SU-DHL-6 (cell line): Measurements from ENCODE around the gene CDHR4.

Source experiments
- H2AFZ ChIP-seq: fragments of 200-600 bp; sonication (generic); 2 replicates; pipeline ENCODE4 v1.6.1; 2014; ENCODE audit warnings: low read depth, mild to moderate bottlenecking, moderate library complexity, mixed read lengths, antibody characterized with exemption, low read length; ENCODE audit not compliant: severe bottlenecking
- H3F3A ChIP-seq: fragments of 200-600 bp; shearing (Covaris generic); 2 replicates; pipeline ENCODE4 v1.6.0; 2016; ENCODE audit warnings: antibody characterized with exemption, mild to moderate bottlenecking; ENCODE audit not compliant: insufficient read depth
- H3K27ac ChIP-seq: fragments of 200-600 bp; sonication (generic); 2 replicates; pipeline ENCODE4 v1.5.1; 2016; ENCODE audit warnings: low read depth, mild to moderate bottlenecking, low read length, moderate library complexity, mixed read lengths
- H3K27me3 ChIP-seq: fragments of 200-600 bp; sonication (generic), shearing (Covaris generic); 2 replicates; pipeline ENCODE4 v1.6.0; 2014; ENCODE audit warnings: mild to moderate bottlenecking, low read length
- H3K36me3 ChIP-seq: fragments of 200-600 bp; sonication (generic); 2 replicates; pipeline ENCODE4 v1.6.1; 2014; ENCODE audit warnings: mild to moderate bottlenecking, low read length, mixed read lengths
- H3K4me2 ChIP-seq: fragments of 300-600, 200-600 bp; shearing (Covaris generic), sonication (generic); 2 replicates; pipeline ENCODE4 v1.6.0; 2014; ENCODE audit warnings: low read length, low read depth, mild to moderate bottlenecking; ENCODE audit not compliant: poor library complexity, severe bottlenecking
- H3K4me3 ChIP-seq: fragments of 200-600 bp; sonication (generic); 2 replicates; pipeline ENCODE4 v1.5.1; 2014; ENCODE audit warnings: antibody characterized with exemption, low read length, mild to moderate bottlenecking, mixed read lengths; ENCODE audit not compliant: insufficient read depth, poor library complexity, severe bottlenecking
- H3K79me2 ChIP-seq: fragments of 200-600 bp; sonication (generic); 2 replicates; pipeline ENCODE4 v1.6.1; 2014; ENCODE audit warnings: mild to moderate bottlenecking, low read length, moderate library complexity; ENCODE audit not compliant: insufficient read depth
- H3K9ac ChIP-seq: fragments of 200-600 bp; sonication (generic); 2 replicates; pipeline ENCODE4 v1.7.0; 2014; ENCODE audit warnings: mild to moderate bottlenecking, low read length
- H3K9me2 ChIP-seq: fragments of 200-600 bp; sonication (generic); replicated peaks from 2 replicates; pipeline ENCODE4 v1.6.1; 2014; ENCODE audit warnings: low read length; ENCODE audit not compliant: insufficient read depth
- H3K9me3 ChIP-seq: fragments of 200-600 bp; sonication (generic); 2 replicates; pipeline ENCODE4 v1.6.1; 2014; ENCODE audit warnings: low read length, mixed read lengths; ENCODE audit not compliant: insufficient read depth
- H4K20me1 ChIP-seq: fragments of 200-600 bp; sonication (generic); 2 replicates; pipeline ENCODE4 v1.6.1; 2014; ENCODE audit warnings: low read depth, mild to moderate bottlenecking, antibody characterized with exemption, low read length, moderate library complexity, mixed read lengths
- EZH2phosphoT487 ChIP-seq: fragments of 200-600 bp; sonication (generic), shearing (Covaris generic); conservative IDR thresholded peaks from 2 replicates; pipeline ENCODE4 v1.6.1; 2018; ENCODE audit warnings: mild to moderate bottlenecking, antibody characterized with exemption, low read length, moderate library complexity, mixed read lengths
- TF ChIP-seq, protein P1 (sequence below): fragments of 200-600 bp; sonication (generic); IDR thresholded peaks from one replicate; pipeline ENCODE4 v1.5.1; 2017; ENCODE audit warnings: antibody characterized with exemption, mild to moderate bottlenecking, low read length, moderate library complexity; ENCODE audit not compliant: insufficient read depth, poor library complexity, severe bottlenecking

The CDHR4 gene

DNA sequence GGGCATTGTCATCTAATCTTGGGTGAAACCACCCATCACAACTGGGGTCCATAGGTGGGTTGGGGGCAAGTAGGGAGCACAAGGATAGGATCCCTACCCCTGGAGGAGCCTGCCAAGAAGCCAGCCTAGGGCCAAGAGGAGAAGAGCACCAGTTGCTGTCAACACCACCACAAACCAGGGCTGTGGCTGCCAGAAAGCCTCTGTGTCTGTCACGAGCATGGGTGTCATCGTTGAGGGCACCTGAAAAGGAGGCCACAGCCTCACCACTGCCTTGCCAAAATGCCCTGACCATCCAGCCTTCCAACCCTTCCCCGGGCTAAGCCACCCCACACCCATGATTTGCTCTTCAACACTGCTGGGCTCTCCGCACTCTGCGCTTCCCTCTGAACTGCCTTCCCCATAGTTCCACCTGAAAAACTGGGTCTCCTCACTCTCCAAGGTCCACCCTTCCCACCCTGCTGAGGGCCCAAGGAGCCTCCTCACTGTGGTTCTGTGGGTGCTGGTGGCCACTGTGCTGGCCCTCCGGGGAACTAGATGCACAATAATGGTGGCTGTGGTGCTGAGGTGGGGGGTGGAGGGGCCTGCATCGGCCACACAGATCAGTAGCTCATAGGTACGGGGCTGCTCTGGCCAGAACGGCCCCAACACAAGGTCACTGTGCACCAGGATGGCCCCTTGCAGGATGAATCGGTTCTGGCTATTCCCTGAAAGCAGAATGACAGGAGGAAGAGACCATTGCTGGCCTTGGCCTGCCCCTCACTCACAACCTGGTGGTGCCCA, 7.1 kb downstream of the CDHR4 start:
- H3K27ac ChIP-seq, result no peak overlapping the region
- no peaks in the 10 kb centered on the region for H3K79me2 ChIP-seq
- H3K27me3 ChIP-seq, result no peaks in the 10 kb centered on the region
- H3K4me3 ChIP-seq, result no peak overlapping the region
- TF ChIP-seq EZH2phosphoT487, result no peak
- TF ChIP-seq, protein P1, sequence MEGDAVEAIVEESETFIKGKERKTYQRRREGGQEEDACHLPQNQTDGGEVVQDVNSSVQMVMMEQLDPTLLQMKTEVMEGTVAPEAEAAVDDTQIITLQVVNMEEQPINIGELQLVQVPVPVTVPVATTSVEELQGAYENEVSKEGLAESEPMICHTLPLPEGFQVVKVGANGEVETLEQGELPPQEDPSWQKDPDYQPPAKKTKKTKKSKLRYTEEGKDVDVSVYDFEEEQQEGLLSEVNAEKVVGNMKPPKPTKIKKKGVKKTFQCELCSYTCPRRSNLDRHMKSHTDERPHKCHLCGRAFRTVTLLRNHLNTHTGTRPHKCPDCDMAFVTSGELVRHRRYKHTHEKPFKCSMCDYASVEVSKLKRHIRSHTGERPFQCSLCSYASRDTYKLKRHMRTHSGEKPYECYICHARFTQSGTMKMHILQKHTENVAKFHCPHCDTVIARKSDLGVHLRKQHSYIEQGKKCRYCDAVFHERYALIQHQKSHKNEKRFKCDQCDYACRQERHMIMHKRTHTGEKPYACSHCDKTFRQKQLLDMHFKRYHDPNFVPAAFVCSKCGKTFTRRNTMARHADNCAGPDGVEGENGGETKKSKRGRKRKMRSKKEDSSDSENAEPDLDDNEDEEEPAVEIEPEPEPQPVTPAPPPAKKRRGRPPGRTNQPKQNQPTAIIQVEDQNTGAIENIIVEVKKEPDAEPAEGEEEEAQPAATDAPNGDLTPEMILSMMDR, result no peak
- no peak overlapping the region for H3K9ac ChIP-seq
- H4K20me1 ChIP-seq, result no peaks in the 10 kb centered on the region
- H2AFZ ChIP-seq, result no peak overlapping the region
- no peak overlapping the region for H3K4me2 ChIP-seq
- H3K9me2 ChIP-seq, result no peaks in the 10 kb centered on the region
- no peaks in the 10 kb centered on the region for H3F3A ChIP-seq
- no peaks in the 10 kb centered on the region for H3K9me3 ChIP-seq
- no peaks in the 10 kb centered on the region for H3K36me3 ChIP-seq

DNA sequence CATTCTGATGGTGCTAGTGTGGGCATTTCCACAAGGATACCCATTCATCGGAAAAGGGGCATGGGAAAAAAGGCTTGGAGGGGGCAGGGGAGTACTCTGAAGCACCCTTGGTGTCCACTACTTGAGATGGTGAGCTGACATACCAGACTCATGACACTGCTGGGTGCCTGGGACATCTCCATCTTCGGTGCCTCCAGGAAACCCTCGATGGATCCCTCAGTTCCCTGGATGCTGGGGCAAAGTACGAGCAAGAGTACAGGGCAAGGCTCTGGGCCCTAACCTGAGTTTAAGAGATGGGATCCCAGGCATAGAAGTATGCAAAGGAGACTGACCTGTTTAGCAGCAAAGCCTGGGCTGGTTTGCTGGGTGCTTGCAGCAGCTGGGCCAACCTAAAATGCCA, 8.1 kb downstream of the CDHR4 start:
- H3K9me2 ChIP-seq, result no peaks in the 10 kb centered on the region
- no peaks in the 10 kb centered on the region for H3K36me3 ChIP-seq
- no peaks in the 10 kb centered on the region for H3K79me2 ChIP-seq
- no peaks in the 10 kb centered on the region for H3K9me3 ChIP-seq
- no peak overlapping the region for H3K4me2 ChIP-seq
- H4K20me1 ChIP-seq, result no peaks in the 10 kb centered on the region
- no peak overlapping the region for H3K4me3 ChIP-seq
- H3K27ac ChIP-seq, result no peak overlapping the region
- H3K9ac ChIP-seq, result no peak overlapping the region
- H3F3A ChIP-seq, result no peaks in the 10 kb centered on the region
- H2AFZ ChIP-seq, result no peak overlapping the region
- TF ChIP-seq EZH2phosphoT487, result no peak
- TF ChIP-seq, protein P1, result no peak
- no peaks in the 10 kb centered on the region for H3K27me3 ChIP-seq

DNA sequence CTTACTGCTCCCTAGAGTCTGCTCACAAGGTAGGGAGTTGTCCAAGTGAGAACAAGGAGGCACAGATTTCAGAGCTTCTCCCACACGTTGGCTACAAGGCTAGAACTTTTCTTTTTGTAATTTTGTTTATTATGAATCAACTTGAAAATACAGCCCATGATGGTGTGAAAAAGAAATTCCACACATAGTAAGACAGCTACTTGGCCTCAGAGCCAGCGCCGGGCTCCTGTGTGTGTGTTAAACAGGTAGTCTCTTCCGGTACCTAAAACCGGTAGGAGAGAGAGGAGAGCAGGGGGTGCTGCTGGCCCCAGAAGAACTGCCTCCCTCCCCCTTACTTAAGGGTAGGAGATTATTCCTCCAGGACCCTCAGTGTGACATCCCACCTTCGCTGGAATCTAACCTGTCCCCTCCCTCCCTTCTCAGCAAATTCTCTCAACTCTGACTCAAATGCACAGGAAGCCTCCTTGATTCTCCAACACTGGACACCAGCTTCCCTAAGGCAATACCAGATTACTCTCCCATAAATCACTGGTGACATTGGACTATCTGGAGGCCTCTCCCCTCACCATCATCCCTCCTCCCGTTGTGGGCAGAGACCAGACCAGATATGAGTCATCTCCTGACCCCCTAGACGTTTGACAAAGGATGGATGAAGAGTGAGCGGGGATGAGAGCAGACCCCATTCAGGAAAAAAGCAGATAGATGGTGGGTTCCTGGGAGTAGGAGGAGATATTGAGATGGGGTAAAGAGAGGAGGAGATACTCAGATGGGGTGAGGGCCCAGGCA, 8.9 kb downstream of the CDHR4 start:
- Histone ChIP-seq H3K4me2 (no peak overlapping the region), H2AFZ (no peak overlapping the region), H3K9me3 (no peaks in the 10 kb centered on the region)

More for the DNA sequence above, 8.9 kb downstream of the CDHR4 start:
- TF ChIP-seq, protein P1, result no peak
- TF ChIP-seq EZH2phosphoT487, result no peak
- H3K9me2 ChIP-seq, result no peaks in the 10 kb centered on the region
- H3K27me3 ChIP-seq, result no peaks in the 10 kb centered on the region
- H3K4me3 ChIP-seq, result no peak overlapping the region
- H3K36me3 ChIP-seq, result no peaks in the 10 kb centered on the region
- no peaks in the 10 kb centered on the region for H4K20me1 ChIP-seq
- H3K9ac ChIP-seq, result no peak overlapping the region
- H3K79me2 ChIP-seq, result peaks cover 2% of the 10 kb centered on the region; the same call in 1 of the 2 replicates
- no peak overlapping the region for H3K27ac ChIP-seq
- no peaks in the 10 kb centered on the region for H3F3A ChIP-seq
